GM23338 (cell line): Measurements from ENCODE around the gene PPP1R16B. TPM values are rescaled to one million over a fixed set of nuclear protein-coding genes. Genes with fewer than 3 reads are reported as not detected.

Experiments
- ATAC-seq: fragments of 200-7000 bp; cut with Tn5 transposase; 3 replicates; pipeline ENCODE4 v1.9.1; 2020
- DNase-seq: peaks from one replicate; pipeline ENCODE4 v3.0.0-alpha.2; 2015; ENCODE audit warnings: low spot score
- H2AFZ ChIP-seq: fragments of 200-600 bp; sonication (generic); 2 replicates; pipeline ENCODE4 v1.8.0; 2016; ENCODE audit warnings: antibody characterized with exemption, mild to moderate bottlenecking, moderate library complexity
- H3F3A ChIP-seq: fragments of 200-600 bp; sonication (generic); replicated peaks from 2 replicates; pipeline ENCODE4 v1.8.0; 2017; ENCODE audit warnings: antibody characterized with exemption, mixed run types, low read depth
- H3K27ac ChIP-seq: fragments of 200-600 bp; sonication (generic); 2 replicates; pipeline ENCODE4 v1.6.1; 2016; ENCODE audit warnings: low read depth
- H3K27me3 ChIP-seq: fragments of 200-600 bp; sonication (generic); 2 replicates; pipeline ENCODE4 v1.8.0; 2016; ENCODE audit warnings: mild to moderate bottlenecking, mixed run types, moderate library complexity; ENCODE audit not compliant: insufficient read depth
- H3K36me3 ChIP-seq: fragments of 200-600 bp; sonication (generic); 2 replicates; pipeline ENCODE4 v1.8.0; 2016; ENCODE audit warnings: mild to moderate bottlenecking; ENCODE audit not compliant: insufficient read depth
- H3K4me1 ChIP-seq: fragments of 200-600 bp; sonication (generic); 2 replicates; pipeline ENCODE4 v1.8.0; 2016; ENCODE audit warnings: mild to moderate bottlenecking, moderate library complexity; ENCODE audit not compliant: insufficient read depth
- H3K4me2 ChIP-seq: fragments of 200-600 bp; sonication (generic); 2 replicates; pipeline ENCODE4 v1.7.1; 2017; ENCODE audit warnings: mixed run types
- H3K4me3 ChIP-seq: fragments of 200-600 bp; sonication (generic); 2 replicates; pipeline ENCODE4 v1.6.1; 2016; ENCODE audit warnings: mixed run types
- H3K79me2 ChIP-seq: fragments of 200-600 bp; sonication (generic); replicated peaks from 2 replicates; pipeline ENCODE4 v1.8.0; 2017; ENCODE audit warnings: mild to moderate bottlenecking; ENCODE audit not compliant: insufficient read depth
- H3K9me2 ChIP-seq: fragments of 200-600 bp; sonication (generic); 2 replicates; pipeline ENCODE4 v1.8.0; 2017; ENCODE audit not compliant: insufficient read depth
- H4K20me1 ChIP-seq: fragments of 200-600 bp; sonication (generic); replicated peaks from 2 replicates; pipeline ENCODE4 v1.8.0; 2017; ENCODE audit warnings: mild to moderate bottlenecking; ENCODE audit not compliant: insufficient read depth
- H3K27ac Mint-ChIP-seq: 2 replicates; pipeline ENCODE4 v1.8.0; 2020; ENCODE audit warnings: inconsistent platforms, mild to moderate bottlenecking, moderate library complexity, mixed read lengths
- H3K27me3 Mint-ChIP-seq: 3 replicates; pipeline ENCODE4 v1.8.0; 2022; ENCODE audit warnings: low read depth, mild to moderate bottlenecking, moderate library complexity, mixed read lengths, inconsistent platforms; ENCODE audit not compliant: insufficient read depth, poor library complexity
- H3K36me3 Mint-ChIP-seq: 3 replicates; pipeline ENCODE4 v1.8.0; 2021; ENCODE audit warnings: low read depth, mild to moderate bottlenecking, inconsistent platforms, moderate library complexity, mixed read lengths
- H3K4me1 Mint-ChIP-seq: 3 replicates; pipeline ENCODE4 v1.8.0; 2020; ENCODE audit warnings: mild to moderate bottlenecking, inconsistent platforms, mixed read lengths
- H3K4me3 Mint-ChIP-seq: 3 replicates; pipeline ENCODE4 v1.8.0; 2021; ENCODE audit warnings: moderate library complexity, mild to moderate bottlenecking, inconsistent platforms, mixed read lengths
- H3K9me3 Mint-ChIP-seq: 3 replicates; pipeline ENCODE4 v1.8.0; 2020; ENCODE audit warnings: moderate library complexity, mild to moderate bottlenecking, inconsistent platforms, mixed read lengths
- CREB1 ChIP-seq: fragments of 250-450 bp; sonication (Bioruptor Pico); IDR thresholded peaks from 2 replicates; pipeline ENCODE4 v1.5.0; 2020; ENCODE audit warnings: low read depth, mild to moderate bottlenecking, moderate library complexity
- CTCF ChIP-seq, 2 experiments: fragments of 200-600 bp in 1 of 2; sonication (generic) in 1 of 2; conservative IDR thresholded peaks; 2 replicates each; pipeline versions ENCODE4 v1.5.1 to v1.6.1; 2016 to 2017; ENCODE audit warnings: antibody characterized with exemption in 2 of 2, low read depth in 2 of 2, mild to moderate bottlenecking in 2 of 2, moderate library complexity in 1 of 2
- EZH2 ChIP-seq: fragments of 200-600 bp; sonication (generic); IDR thresholded peaks from one replicate; pipeline ENCODE4 v1.8.0; 2017; ENCODE audit warnings: antibody characterized with exemption, mild to moderate bottlenecking, low read depth; ENCODE audit not compliant: unreplicated experiment
- EZH2phosphoT487 ChIP-seq: fragments of 200-600 bp; sonication (generic); IDR thresholded peaks from one replicate; pipeline ENCODE4 v1.8.1; 2018; ENCODE audit warnings: antibody characterized with exemption; ENCODE audit not compliant: unreplicated experiment
- JUNB ChIP-seq: IDR thresholded peaks from one replicate; pipeline ENCODE4 v1.6.1; 2016; ENCODE audit warnings: antibody characterized with exemption; ENCODE audit not compliant: unreplicated experiment
- NANOG ChIP-seq: IDR thresholded peaks from 2 replicates; pipeline ENCODE4 v1.6.1; 2016; ENCODE audit warnings: antibody characterized with exemption, borderline replicate concordance
- POLR2AphosphoS5 ChIP-seq: IDR thresholded peaks from 2 replicates; pipeline ENCODE4 v1.6.1; 2016; ENCODE audit warnings: antibody characterized with exemption, low read depth
- STAT1 ChIP-seq: IDR thresholded peaks from one replicate; pipeline ENCODE4 v1.6.1; 2016; ENCODE audit warnings: antibody characterized with exemption; ENCODE audit not compliant: unreplicated experiment
- ZNF114 ChIP-seq: fragments of 250-450 bp; sonication (Bioruptor Pico); IDR thresholded peaks from 2 replicates; pipeline ENCODE4 v1.5.0; 2020; ENCODE audit warnings: mild to moderate bottlenecking, moderate library complexity
- ZNF331 ChIP-seq: fragments of 250-450 bp; sonication (Bioruptor Pico); IDR thresholded peaks from 2 replicates; pipeline ENCODE4 v1.5.0; 2020; ENCODE audit warnings: low read depth, mild to moderate bottlenecking, moderate library complexity
- polyA plus RNA-seq: library from polyadenylated mRNA; unstranded; fragments of >200 nt; fragmentation: Nextera tagmentation; extraction: Ambion mirVana; gene quantifications from 2 replicates; pipeline ENCODE4 v1.2.1, GENCODE V29; 2016
- total RNA-seq: library from RNA; depleted of rRNA; stranded (reverse); fragments of >200 nt; shearing (Covaris generic); gene quantifications from 2 replicates; pipeline ENCODE4 v1.2.3, GENCODE V29; 2014
- TF ChIP-seq, protein P1 (sequence below): IDR thresholded peaks from one replicate; pipeline ENCODE4 v1.6.1; 2018; ENCODE audit warnings: antibody characterized with exemption; ENCODE audit not compliant: unreplicated experiment
- TF ChIP-seq, protein P2 (sequence below): IDR thresholded peaks from 2 replicates; pipeline ENCODE4 v1.6.1; 2016; ENCODE audit warnings: antibody characterized with exemption

Gene PPP1R16B
- total and polyA plus RNA-seq, 2 experiments from 2014 or later = 1.6 to 11.5 TPM

- DNase-seq = no peak
- H4K20me1 ChIP-seq = no peaks in the 10 kb centered on the region; the same call in 1 of the 2 replicates
- TF ChIP-seq STAT1 = no peak
- no peak for TF ChIP-seq POLR2AphosphoS5
- TF ChIP-seq NANOG = no peak
- no peak for TF ChIP-seq ZNF114
- TF ChIP-seq CREB1 (CRISPR knock-in tag) = no peak
- TF ChIP-seq CTCF (conservative IDR thresholded peaks at IDR 0.05; ENCODE audit: low read depth in 2 of 2) = no peak
- TF ChIP-seq, protein P1, sequence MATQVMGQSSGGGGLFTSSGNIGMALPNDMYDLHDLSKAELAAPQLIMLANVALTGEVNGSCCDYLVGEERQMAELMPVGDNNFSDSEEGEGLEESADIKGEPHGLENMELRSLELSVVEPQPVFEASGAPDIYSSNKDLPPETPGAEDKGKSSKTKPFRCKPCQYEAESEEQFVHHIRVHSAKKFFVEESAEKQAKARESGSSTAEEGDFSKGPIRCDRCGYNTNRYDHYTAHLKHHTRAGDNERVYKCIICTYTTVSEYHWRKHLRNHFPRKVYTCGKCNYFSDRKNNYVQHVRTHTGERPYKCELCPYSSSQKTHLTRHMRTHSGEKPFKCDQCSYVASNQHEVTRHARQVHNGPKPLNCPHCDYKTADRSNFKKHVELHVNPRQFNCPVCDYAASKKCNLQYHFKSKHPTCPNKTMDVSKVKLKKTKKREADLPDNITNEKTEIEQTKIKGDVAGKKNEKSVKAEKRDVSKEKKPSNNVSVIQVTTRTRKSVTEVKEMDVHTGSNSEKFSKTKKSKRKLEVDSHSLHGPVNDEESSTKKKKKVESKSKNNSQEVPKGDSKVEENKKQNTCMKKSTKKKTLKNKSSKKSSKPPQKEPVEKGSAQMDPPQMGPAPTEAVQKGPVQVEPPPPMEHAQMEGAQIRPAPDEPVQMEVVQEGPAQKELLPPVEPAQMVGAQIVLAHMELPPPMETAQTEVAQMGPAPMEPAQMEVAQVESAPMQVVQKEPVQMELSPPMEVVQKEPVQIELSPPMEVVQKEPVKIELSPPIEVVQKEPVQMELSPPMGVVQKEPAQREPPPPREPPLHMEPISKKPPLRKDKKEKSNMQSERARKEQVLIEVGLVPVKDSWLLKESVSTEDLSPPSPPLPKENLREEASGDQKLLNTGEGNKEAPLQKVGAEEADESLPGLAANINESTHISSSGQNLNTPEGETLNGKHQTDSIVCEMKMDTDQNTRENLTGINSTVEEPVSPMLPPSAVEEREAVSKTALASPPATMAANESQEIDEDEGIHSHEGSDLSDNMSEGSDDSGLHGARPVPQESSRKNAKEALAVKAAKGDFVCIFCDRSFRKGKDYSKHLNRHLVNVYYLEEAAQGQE = no peak
- no peak for TF ChIP-seq ZNF331 (CRISPR knock-in tag)
- H3K36me3 ChIP-seq = no peaks in the 10 kb centered on the region
- H3K27ac ChIP-seq = no peak overlapping the region
- H3K27ac Mint-ChIP-seq = no peak overlapping the region
- H3K4me3 Mint-ChIP-seq = no peak overlapping the region
- no peaks in the 10 kb centered on the region for H3K9me3 Mint-ChIP-seq
- no peaks in the 10 kb centered on the region for H3K36me3 Mint-ChIP-seq
- no peaks in the 10 kb centered on the region for H3K79me2 ChIP-seq
- H3K9me2 ChIP-seq = no peaks in the 10 kb centered on the region
- no peaks in the 10 kb centered on the region for H3K4me1 Mint-ChIP-seq
- peaks cover 6% of the 10 kb centered on the region for H3K27me3 Mint-ChIP-seq
- no peak overlapping the region for H3K4me3 ChIP-seq
- ATAC-seq = no peak
- H3F3A ChIP-seq = no peaks in the 10 kb centered on the region
- no peaks in the 10 kb centered on the region for H3K4me1 ChIP-seq
- no peak overlapping the region for H3K4me2 ChIP-seq
- H2AFZ ChIP-seq = no peak overlapping the region
- no peaks in the 10 kb centered on the region for H3K27me3 ChIP-seq
Observed at GRCh38 chr20:38915355-38915754, 109.9 kb downstream of the PPP1R16B start.

DNA sequence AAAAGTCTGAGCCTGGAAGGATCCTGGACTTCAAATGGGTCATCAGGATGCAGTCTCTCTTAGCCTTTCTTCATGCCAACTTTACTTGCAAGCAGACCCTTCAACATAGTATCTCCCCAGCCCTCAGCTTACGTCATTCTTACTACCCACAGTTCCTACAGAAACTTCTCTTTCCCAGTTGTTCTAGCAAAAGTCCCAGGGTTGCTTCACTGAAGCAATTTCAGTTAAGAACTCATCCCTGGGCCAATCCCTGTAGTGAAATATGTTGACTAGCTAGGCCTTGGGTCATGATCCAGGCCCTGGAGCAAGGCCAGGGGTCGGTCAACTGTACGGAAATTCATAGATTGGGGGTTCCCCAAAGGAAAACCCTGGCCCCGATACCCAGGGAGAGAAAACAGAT, 112.2 kb downstream of the PPP1R16B start:
- H3K36me3 Mint-ChIP-seq = no peaks in the 10 kb centered on the region
- Histone ChIP-seq H3K4me2 (no peak overlapping the region), H3K79me2 (no peaks in the 10 kb centered on the region), H3K27ac (no peak overlapping the region), H4K20me1 (no peaks in the 10 kb centered on the region; the same call in 1 of the 2 replicates), H2AFZ (no peak overlapping the region), H3K9me2 (no peaks in the 10 kb centered on the region), H3K27me3 (no peaks in the 10 kb centered on the region), H3F3A (no peaks in the 10 kb centered on the region), H3K36me3 (no peaks in the 10 kb centered on the region), H3K4me1 (no peaks in the 10 kb centered on the region), H3K4me3 (no peak overlapping the region)
- H3K27me3 Mint-ChIP-seq = peaks cover 6% of the 10 kb centered on the region
- no peak for DNase-seq
- H3K4me3 Mint-ChIP-seq = no peak overlapping the region
- H3K27ac Mint-ChIP-seq = no peak overlapping the region
- no peaks in the 10 kb centered on the region for H3K9me3 Mint-ChIP-seq
- H3K4me1 Mint-ChIP-seq = no peaks in the 10 kb centered on the region
- ATAC-seq = no peak
- TF ChIP-seq CREB1 (CRISPR knock-in tag) (no peak), EZH2 (no peak), CTCF (conservative IDR thresholded peaks at IDR 0.05; ENCODE audit: low read depth in 2 of 2) (no peak), NANOG (no peak), JUNB (no peak), ZNF331 (CRISPR knock-in tag) (no peak), ZNF114 (no peak), EZH2phosphoT487 (no peak), STAT1 (no peak)
- TF ChIP-seq, protein P2, sequence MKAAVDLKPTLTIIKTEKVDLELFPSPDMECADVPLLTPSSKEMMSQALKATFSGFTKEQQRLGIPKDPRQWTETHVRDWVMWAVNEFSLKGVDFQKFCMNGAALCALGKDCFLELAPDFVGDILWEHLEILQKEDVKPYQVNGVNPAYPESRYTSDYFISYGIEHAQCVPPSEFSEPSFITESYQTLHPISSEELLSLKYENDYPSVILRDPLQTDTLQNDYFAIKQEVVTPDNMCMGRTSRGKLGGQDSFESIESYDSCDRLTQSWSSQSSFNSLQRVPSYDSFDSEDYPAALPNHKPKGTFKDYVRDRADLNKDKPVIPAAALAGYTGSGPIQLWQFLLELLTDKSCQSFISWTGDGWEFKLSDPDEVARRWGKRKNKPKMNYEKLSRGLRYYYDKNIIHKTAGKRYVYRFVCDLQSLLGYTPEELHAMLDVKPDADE = no peak
- TF ChIP-seq, protein P1 = no peak
